Measurements from ENCODE around the gene SLC1A2. TPM values are rescaled to one million over a fixed set of nuclear protein-coding genes. Genes with fewer than 3 reads are reported as not detected.

Gene SLC1A2
- total RNA-seq, 1 donor from 2014 or later: 0.07 TPM

DNA sequence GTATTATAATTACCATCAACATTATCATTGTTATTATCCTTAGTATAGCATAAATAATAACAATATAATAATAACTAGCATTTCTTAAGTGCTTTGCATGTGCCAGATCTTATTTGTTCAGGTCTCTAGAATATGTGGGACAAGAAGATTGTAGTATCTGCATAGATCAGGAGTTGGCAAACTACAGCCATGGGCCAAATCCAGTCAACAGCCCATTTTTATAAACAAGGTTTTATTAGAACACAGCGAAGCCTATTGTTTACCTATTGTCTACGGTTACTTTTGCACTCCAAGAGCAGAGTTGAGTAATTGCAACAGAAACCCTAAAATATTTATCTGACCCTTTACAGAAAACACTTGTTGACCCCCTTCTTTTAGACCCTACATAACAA, 81.4 kb downstream of the SLC1A2 start:
- no peaks in the 10 kb centered on the region for H3K9me3 Mint-ChIP-seq (ENCODE audit: low read depth)
- peaks cover 7% of the 10 kb centered on the region for H3K27me3 Mint-ChIP-seq
- H3K4me1 Mint-ChIP-seq (ENCODE audit: low read depth): no peaks in the 10 kb centered on the region
- H3K27ac Mint-ChIP-seq: no peak overlapping the region
- H3K36me3 Mint-ChIP-seq (ENCODE audit: insufficient read depth): no peaks in the 10 kb centered on the region
- TF ChIP-seq, protein P1, sequence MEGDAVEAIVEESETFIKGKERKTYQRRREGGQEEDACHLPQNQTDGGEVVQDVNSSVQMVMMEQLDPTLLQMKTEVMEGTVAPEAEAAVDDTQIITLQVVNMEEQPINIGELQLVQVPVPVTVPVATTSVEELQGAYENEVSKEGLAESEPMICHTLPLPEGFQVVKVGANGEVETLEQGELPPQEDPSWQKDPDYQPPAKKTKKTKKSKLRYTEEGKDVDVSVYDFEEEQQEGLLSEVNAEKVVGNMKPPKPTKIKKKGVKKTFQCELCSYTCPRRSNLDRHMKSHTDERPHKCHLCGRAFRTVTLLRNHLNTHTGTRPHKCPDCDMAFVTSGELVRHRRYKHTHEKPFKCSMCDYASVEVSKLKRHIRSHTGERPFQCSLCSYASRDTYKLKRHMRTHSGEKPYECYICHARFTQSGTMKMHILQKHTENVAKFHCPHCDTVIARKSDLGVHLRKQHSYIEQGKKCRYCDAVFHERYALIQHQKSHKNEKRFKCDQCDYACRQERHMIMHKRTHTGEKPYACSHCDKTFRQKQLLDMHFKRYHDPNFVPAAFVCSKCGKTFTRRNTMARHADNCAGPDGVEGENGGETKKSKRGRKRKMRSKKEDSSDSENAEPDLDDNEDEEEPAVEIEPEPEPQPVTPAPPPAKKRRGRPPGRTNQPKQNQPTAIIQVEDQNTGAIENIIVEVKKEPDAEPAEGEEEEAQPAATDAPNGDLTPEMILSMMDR (IDR thresholded peaks at IDR 0.05; ENCODE audit: unreplicated experiment): no peak
- no peak for DNase-seq (ENCODE audit: low spot score, unreplicated experiment)
- no peak overlapping the region for H3K4me3 Mint-ChIP-seq (ENCODE audit: low read depth)

DNA sequence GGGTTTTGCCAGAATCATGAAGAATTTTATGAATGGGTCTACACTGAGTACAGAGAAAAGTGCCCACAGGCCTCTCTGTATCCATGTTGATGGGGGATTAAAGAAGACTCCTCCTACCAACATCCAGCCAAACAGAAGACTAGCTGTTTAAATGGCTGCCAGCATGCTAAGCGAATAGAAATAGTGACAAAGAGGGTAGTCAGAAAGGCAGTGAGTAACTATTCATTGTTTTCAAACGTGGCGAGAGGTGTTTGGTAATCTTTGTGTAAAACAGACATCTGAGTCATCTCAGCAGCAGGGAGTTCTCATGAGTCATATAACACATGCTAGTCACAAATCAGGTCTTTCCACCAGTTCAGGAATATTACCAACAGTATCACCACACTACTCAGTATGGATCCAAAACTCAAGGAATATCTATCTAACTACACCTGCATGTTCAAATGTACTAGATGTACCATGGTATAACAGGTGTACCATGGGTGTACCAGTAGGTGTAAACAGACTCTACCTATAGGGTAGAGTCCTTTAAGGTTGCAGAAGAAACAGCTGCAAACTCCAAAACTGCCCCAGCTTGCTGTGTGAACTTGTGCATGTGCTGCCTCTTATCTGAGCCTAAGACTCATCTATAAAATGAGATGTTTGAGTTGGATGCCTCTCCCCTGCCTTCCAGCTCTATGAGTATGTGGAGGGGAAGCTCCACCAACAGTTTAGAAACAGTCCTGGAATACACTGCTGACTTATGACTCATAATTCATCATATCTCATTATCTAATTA, 82.0 kb downstream of the SLC1A2 start:
- TF ChIP-seq, protein P1 (IDR thresholded peaks at IDR 0.05; ENCODE audit: unreplicated experiment): no peak
- Mint-ChIP-seq H3K9me3 (ENCODE audit: low read depth) (no peaks in the 10 kb centered on the region), H3K27ac (no peak overlapping the region), H3K27me3 (peaks cover 7% of the 10 kb centered on the region), H3K4me3 (ENCODE audit: low read depth) (no peak overlapping the region), H3K36me3 (ENCODE audit: insufficient read depth) (no peaks in the 10 kb centered on the region), H3K4me1 (ENCODE audit: low read depth) (no peaks in the 10 kb centered on the region)
- no peak for DNase-seq (ENCODE audit: low spot score, unreplicated experiment)

DNA sequence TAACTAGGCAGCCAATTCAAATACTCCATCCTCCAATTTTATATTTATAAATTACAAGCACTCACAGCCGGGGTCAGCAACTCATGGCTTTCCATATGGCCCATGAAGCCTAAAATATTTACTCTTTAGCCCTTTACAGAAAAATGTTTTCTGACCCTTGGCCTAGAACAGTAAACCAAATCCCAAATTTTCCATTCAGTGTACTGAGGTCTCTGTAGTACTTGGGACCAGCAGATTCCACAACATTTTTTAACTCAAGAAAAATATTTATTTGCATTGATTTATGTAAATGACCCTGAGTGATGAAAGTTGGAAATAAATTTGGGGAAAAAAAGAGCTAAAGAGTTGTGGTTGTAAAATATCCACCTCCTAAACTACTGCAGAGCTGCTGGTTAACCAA, 82.6 kb downstream of the SLC1A2 start:
- DNase-seq (ENCODE audit: low spot score, unreplicated experiment): no peak
- no peak overlapping the region for H3K27ac Mint-ChIP-seq
- TF ChIP-seq, protein P1 (IDR thresholded peaks at IDR 0.05; ENCODE audit: unreplicated experiment): no peak
- no peaks in the 10 kb centered on the region for H3K9me3 Mint-ChIP-seq (ENCODE audit: low read depth)
- H3K27me3 Mint-ChIP-seq: peaks cover 8% of the 10 kb centered on the region
- H3K36me3 Mint-ChIP-seq (ENCODE audit: insufficient read depth): no peaks in the 10 kb centered on the region
- no peaks in the 10 kb centered on the region for H3K4me1 Mint-ChIP-seq (ENCODE audit: low read depth)
- H3K4me3 Mint-ChIP-seq (ENCODE audit: low read depth): no peak overlapping the region

DNA sequence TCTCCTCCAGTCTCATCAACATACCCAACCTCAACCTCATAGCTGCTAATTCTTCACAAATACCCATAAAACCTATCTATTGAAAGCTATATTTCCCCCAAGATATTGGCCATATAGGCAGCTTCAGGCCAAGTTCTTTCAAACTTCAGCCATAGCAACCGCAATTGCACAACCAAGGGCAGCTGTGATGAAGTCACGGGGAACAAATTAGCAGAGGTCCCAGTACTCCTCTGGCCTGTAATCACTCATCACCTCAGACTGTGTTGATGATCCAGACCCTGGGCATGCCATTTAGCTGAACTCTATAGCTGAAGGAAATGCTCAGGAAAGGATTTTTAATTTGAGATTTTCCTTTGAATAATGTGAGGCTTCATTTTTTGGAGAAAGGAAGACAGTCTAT, 84.1 kb downstream of the SLC1A2 start:
- Mint-ChIP-seq H3K4me1 (ENCODE audit: low read depth) (no peaks in the 10 kb centered on the region), H3K27ac (no peak overlapping the region), H3K27me3 (peaks cover 12% of the 10 kb centered on the region), H3K36me3 (ENCODE audit: insufficient read depth) (no peaks in the 10 kb centered on the region), H3K4me3 (ENCODE audit: low read depth) (no peak overlapping the region), H3K9me3 (ENCODE audit: low read depth) (no peaks in the 10 kb centered on the region)
- DNase-seq (ENCODE audit: low spot score, unreplicated experiment): no peak
- TF ChIP-seq, protein P1 (IDR thresholded peaks at IDR 0.05; ENCODE audit: unreplicated experiment): no peak

DNA sequence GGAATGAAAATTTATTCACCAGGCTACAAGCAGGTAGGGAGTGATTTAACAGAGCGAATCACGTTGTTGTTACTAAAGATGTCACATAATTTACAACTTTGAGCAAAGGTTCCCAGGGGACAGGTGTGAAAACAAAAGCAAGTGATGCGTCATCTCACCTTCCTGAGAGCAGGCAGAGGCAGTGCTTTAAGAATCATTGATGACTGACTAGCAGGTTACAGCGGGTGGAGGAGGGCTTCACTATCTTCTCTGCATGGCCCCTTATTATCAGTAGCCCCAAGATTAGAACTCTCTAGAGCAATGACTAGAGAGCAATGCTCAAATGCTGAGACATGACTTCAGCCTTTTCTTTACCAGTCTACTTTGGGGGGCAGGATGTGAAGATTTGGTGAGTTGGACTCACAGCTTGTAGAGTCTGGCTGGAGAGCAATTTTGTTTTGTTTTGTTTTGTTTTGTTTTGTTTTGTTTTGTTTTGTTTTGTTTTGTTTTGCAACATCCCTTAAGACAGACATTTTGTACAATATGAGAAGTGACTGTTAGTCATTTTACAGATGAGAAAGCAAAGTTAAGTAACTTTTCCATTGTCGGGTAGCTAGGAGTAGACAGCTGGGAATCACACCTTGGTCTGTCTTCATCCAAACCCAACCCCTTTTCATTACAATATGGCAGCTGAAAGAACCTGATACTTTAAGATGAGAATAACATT, 84.8 kb downstream of the SLC1A2 start:
- H3K27ac Mint-ChIP-seq: no peak overlapping the region
- no peaks in the 10 kb centered on the region for H3K36me3 Mint-ChIP-seq (ENCODE audit: insufficient read depth)
- no peaks in the 10 kb centered on the region for H3K9me3 Mint-ChIP-seq (ENCODE audit: low read depth)
- no peak overlapping the region for H3K4me3 Mint-ChIP-seq (ENCODE audit: low read depth)
- DNase-seq (ENCODE audit: low spot score, unreplicated experiment): no peak
- no peaks in the 10 kb centered on the region for H3K4me1 Mint-ChIP-seq (ENCODE audit: low read depth)
- TF ChIP-seq, protein P1 (IDR thresholded peaks at IDR 0.05; ENCODE audit: unreplicated experiment): no peak
- H3K27me3 Mint-ChIP-seq: peaks cover 12% of the 10 kb centered on the region
